PC-3 (cell line): Measurements from ENCODE around the gene EPB41L4A.

Source experiments
- EZH2 ChIP-seq: fragments of 300-600 bp; sonication (generic); IDR thresholded peaks from one replicate; pipeline ENCODE4 v1.6.1; 2017; ENCODE audit warnings: antibody characterized with exemption, mild to moderate bottlenecking, low read length; ENCODE audit not compliant: unreplicated experiment
- EZH2phosphoT487 ChIP-seq: fragments of 300-600 bp; sonication (generic); IDR thresholded peaks from 2 replicates; pipeline ENCODE4 v1.6.1; 2018; ENCODE audit warnings: mild to moderate bottlenecking, antibody characterized with exemption, low read length, borderline replicate concordance
- TF ChIP-seq, protein P1 (sequence below): fragments of 300-600 bp; sonication (generic); conservative IDR thresholded peaks from 2 replicates; pipeline ENCODE4 v1.5.1; 2017; ENCODE audit warnings: antibody characterized with exemption, low read depth, mild to moderate bottlenecking, low read length

DNA sequence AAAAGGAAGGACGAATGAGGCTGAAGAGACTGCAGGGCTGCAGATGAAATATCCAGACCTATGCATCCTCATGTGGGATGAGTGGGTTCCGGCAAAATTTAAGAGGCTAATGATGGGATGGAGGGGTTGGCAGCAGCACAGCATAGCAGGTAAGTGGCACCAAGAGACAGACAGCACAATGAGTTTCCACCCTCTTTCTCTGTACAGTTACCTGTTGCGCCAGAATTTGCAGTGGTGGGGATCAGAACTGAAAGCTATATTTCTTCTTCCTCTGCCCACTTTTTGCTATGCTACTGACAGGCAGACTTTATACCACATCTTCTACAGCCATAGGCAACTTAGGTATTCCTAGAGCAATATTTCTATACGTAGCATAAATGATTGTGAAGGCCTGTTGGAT, 227.0 kb downstream of the EPB41L4A start:
- no peak for TF ChIP-seq EZH2phosphoT487
- TF ChIP-seq, protein P1, sequence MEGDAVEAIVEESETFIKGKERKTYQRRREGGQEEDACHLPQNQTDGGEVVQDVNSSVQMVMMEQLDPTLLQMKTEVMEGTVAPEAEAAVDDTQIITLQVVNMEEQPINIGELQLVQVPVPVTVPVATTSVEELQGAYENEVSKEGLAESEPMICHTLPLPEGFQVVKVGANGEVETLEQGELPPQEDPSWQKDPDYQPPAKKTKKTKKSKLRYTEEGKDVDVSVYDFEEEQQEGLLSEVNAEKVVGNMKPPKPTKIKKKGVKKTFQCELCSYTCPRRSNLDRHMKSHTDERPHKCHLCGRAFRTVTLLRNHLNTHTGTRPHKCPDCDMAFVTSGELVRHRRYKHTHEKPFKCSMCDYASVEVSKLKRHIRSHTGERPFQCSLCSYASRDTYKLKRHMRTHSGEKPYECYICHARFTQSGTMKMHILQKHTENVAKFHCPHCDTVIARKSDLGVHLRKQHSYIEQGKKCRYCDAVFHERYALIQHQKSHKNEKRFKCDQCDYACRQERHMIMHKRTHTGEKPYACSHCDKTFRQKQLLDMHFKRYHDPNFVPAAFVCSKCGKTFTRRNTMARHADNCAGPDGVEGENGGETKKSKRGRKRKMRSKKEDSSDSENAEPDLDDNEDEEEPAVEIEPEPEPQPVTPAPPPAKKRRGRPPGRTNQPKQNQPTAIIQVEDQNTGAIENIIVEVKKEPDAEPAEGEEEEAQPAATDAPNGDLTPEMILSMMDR, result no peak
- TF ChIP-seq EZH2, result no peak
